Measurements from ENCODE around the gene METTL26. TPM values are rescaled to one million over a fixed set of nuclear protein-coding genes. Genes with fewer than 3 reads are reported as not detected.

Gene METTL26
- total and polyA plus RNA-seq, 2 of the 8 experiments (the other 6 are each of a cell fraction or from before 2014, with no cell fraction given), result 100 to 186 TPM

- TF ChIP-seq TAF7 (optimal IDR thresholded peaks at IDR 0.05; ENCODE audit: borderline replicate concordance, low read depth, low read length) (no peak), EGR1 (IDR thresholded peaks at IDR 0.05; ENCODE audit: borderline replicate concordance, low read depth, low read length) (no peak), E2F6 (IDR thresholded peaks at IDR 0.05) (no peak), SIX5 (IDR thresholded peaks at IDR 0.05; ENCODE audit: low read depth, low read length) (no peak), CHD7 (IDR thresholded peaks at IDR 0.05; ENCODE audit: insufficient replicate concordance, low read length) (no peak)
Observed at GRCh38 chr16:598823-599739, 37.0 kb downstream of the METTL26 start (continued).

All from H1 (cell line).